ENCODE data around the gene KDM2B.
A peak's percentile ranks its signal among the peaks of the same experiment; 100 is the strongest.

KDM2B gene

DNA sequence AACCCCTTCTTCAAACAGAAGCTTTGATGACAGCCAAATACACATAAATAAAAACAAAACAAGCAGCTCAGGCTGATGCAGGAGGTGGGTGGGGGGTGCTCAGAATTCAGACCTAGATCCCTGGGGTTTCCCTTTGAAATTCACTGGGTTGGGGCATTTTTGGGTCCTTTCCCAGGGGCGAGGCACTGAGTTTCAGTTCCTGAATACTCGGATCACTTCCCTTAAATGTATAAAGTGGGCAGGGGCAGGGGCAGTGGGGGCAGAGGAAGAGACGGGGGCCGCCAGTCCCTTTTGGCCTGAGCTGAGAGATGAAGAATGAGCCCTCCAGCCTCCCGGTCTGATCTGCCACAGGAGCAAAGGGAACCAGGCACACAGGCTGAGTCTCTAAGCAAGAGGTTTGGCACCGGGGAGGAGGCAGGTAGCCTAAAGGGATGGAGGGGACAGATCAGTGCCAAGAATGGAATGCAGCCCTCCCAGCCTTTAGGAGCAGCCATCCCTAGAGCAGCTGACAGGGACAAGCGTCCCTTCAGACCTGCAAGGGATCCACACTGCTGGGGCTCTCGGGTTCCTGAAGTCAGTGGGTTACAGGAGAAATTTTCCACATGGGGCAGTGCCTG, 20.3 kb downstream of the KDM2B start:
- DNase-seq, result peak; percentile 68

DNA sequence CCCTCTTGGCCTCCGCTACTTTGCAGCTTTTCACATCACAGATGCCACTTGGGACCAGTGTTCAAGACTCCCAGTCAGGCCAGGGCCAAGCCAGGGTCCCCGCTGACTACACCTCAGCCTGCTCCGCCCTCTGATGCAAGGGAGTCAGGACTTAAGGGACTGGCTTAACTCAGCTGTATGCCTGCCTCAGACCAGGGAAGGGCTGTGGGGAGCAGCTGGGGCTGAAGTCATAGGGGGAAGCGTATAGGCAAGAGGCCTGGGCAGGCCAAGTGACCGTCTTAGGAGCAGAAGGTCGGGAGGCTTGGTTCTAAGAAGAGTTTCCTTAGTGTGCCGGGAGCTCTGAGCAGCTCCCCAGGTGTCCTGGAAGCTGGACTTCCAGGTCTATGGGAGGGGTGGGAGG, 21.9 kb downstream of the KDM2B start:
- DNase-seq, result no peak

DNA sequence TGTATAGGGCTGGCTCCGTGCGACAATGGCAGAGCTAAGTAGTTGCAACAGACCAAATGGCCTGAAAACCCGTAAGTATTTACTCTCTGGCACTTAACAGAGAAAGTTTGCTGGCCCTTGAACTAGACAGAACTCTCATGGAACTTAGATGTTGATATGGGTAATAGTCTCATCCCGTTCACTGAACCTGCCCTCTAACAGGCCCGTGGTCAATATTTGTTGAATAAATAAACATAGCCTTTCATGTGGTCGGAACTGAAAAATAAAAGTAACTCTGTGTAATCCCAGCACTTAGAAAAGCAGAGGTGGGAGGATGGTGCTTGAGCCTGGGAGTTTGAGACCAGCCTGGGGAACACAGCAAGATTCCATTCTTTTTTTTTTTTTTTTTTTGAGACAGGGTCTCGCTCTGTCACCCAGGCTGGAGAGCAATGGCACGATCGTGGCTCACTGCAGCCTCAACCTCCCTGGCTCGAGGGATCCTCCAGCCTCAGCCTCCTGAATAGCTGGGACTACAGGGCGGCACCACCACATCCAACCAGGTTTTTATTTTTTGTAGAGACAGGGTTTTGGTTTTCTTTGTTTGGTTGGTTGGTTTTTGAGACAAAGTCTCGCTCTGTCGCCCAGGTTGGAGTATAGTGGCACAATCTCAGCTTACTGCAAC, 29.7 kb downstream of the KDM2B start:
- DNase-seq, result no peak

DNA sequence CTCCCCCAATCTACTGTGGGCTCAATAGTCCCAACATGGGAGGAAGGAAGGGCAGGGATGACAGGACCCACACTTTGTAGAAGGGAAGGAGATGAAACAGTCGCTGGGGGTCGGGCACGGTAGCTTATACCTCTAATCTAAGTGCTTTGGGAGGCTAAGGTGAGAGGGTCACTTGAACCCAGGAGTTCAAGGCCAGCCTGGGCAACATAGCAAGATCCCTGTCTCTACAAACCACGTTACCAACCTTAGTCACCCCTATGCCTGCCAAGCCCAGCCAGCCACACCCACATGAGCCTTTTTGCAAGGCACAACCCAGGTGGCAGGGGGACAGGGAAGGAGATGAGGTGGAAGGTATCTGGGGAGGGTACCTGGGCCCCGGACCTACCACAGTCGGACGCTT, 31.7 kb downstream of the KDM2B start:
- no peak for DNase-seq

DNA sequence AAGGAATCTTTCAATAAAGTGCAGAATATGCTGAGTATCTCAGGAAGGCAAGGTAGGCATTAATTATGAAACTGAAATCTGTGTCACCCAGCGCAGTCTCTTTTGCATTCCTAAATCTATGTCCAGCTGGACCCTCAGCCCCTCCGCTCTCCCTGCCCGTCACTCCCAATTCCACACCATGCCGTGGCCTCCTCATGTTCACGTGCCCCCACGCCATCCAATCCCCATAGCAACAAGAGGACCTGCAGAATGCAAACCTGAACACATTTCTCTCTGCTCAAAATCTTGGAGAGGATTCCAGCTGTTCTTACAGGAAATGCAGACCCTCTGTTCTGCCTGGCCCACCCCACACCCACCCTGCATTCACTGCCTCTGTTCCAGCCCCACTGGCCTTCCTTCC, 35.3 kb downstream of the KDM2B start:
- no peak for DNase-seq

DNA sequence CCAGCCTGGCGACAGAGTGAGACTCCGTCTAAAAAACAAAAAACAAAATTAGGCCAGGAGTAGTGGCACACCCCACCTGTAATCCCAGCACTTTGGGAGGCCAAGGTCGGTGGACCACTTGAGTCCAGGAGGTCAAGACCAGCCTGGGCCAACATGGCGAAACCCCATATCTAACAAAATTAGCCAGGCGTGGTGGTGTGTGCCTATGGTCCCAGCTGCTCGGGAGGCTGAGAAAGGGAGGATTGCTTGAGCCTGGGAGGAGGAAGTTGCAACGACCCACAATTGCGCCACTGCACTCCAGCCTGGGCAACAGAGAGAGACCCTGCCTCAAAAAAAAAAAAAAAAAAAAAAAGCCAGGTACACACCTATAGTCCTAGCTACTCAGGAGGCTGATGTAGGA, 37.0 kb downstream of the KDM2B start:
- peak; percentile 13 for DNase-seq

DNA sequence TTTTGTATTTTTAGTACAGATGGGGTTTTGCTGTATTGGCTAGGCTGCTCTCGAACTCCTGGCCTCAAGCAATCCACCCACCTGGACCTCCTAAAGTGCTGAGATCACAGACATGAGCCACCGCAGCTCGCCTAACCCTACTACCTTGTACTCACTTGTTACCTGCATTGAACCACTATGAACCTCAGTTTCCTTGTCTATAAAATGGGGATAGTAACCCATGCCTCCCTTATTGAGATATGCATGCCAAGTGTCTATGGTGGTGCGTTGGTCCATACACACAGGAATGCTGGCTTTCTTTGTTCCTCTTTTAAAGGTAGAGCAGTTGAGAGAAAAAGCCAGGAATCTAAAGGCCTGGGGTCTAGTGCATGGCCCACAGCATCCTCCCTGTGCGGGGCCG, 40.9 kb downstream of the KDM2B start:
- no peak for DNase-seq

DNA sequence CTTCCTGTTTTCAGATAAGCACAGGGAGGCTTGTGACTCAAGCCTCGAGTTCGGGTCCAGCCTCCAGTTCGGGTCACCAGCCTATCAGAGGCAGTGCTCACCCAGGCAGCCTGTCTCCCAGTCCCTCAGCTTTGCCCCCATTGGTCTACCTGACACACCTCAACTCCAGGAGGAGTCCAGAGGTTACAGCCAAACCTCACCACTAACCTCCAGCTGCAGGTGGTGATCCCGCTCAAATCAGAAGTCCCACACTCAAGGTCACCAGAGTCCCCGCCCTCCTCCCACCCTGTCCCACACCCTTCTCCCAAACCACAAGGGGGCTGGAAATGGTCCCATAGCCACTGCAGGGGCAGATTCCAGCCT, 42.1 kb downstream of the KDM2B start:
- DNase-seq, result peak; percentile 18

DNA sequence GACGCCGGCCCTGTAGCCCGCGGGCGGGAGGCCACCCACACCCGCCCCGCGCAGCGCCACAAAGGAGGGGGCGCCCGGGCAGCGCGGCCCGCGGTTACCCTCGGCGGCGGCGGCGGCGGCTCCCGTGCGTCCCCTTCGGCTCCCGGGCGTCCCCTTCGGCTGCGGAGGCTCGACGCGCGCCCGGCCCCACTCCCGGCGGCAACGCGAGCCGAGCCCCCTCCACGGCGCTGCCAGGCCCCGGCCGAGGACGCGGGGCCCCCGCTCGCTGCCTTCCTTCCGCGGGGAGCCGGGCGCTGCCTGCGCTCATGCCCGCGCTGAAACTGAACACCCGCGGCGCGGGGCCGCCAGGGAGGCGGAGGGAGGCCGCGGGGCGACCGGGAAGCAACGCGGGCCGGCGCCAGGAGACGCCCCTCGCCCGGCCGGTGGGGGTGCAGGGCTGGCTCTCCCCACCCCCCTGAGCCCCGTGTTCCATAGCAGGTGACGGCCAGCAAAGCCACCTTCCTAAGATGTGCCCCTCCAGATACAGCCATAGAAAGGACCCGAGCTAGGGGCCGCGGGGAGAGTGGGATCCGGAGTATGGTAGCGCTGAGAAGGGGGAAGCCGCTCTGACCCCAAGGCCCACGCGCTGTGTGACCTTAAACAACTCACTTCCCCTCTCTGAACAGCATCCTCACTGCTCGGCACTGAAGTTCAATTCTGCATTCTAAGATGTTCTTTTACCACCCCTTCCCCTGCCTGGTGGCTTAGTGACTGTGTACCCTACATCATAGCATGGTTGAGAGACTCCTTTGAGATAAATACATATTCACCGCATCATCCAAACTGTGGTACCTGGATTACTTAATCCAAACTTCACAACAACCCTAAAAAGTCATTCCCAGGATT, 42.8 kb downstream of the KDM2B start:
- peak; percentile 41 for DNase-seq

DNA sequence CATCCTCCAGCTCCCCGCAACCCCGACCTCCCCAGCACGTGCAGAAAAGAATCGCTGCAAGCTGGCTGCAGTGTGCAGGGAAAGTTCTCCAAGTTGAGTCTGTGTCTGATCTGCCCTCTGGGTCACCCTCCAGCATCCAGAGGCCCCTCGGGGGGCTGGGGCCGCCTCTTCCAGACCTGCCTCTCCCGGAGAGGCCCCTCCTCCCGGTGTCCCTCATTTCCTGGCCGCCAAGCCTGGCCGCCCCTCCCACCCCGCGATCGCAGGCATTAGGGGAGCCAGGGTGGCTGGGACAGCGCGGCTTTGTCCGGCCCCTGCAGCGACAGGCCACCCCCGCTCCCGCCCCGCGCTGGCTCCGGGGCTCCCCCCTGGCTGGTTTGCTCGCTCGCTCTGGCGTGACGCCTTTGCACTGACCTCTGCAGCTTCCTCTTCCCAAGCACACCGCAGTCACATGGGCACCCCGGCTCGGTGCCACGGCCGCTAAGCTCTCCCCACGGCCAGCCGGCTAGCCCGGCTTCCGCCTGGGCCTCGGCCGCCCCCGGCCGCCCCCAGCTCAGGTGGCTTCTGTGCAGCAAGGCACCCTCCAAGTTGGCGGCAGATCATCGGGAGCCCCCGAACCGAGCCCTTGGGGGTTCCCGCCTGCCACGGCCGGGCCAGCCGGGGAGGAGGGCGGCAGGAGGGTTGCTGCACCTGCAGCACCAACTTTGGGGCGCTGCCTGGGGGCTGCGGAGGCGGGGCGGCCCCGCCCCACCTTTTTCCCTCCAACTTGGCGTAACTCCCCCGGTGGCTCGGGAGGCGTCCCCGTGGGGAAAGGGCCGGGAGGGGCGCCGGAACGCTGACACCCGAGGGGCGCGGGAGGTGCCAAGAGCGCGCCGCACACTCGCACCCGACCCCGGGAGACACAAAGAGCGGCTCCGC, 43.7 kb downstream of the KDM2B start:
- peak; percentile 81 for DNase-seq

DNA sequence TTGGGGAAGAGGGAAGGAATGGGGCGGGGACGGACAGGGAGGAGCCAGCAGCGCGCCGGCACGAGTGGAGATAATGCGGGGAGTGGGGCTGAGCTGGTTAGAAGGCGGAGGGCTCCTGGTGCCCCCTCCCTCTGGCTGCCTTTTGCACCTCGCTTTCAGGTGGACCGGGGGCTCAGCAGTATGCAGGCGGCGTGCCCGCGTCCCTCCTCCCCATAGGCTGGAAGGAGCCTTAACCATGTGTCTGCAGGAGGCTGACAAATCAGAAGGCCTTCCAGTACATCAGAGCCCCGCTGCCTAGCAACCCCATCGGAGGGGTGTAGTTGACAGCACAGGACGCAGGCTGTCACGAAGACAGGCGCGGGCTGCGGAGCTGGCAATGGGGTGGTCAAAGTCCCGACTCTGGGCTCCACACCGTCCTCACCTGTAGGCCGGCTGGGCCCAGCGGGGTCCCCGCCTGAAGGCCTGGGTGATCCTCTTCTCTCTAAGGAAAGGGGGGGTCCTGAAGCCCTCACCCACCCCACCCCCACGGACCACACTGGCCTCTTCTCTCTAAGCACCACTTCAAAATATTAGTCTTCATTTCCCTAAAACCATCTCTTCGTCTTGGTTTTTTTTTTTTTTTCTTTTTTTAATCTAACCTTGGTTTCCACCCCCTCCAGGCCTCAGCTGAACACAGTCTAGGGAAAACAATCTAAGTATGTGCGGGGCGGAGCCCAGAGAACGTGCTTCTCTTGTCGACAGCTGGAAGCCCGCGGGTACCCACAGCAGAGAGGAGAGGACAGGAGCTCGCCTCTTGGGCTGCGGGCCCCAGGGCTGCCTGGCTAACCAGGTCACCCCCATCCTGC, 44.5 kb downstream of the KDM2B start:
- peak; percentile 90 for DNase-seq

DNA sequence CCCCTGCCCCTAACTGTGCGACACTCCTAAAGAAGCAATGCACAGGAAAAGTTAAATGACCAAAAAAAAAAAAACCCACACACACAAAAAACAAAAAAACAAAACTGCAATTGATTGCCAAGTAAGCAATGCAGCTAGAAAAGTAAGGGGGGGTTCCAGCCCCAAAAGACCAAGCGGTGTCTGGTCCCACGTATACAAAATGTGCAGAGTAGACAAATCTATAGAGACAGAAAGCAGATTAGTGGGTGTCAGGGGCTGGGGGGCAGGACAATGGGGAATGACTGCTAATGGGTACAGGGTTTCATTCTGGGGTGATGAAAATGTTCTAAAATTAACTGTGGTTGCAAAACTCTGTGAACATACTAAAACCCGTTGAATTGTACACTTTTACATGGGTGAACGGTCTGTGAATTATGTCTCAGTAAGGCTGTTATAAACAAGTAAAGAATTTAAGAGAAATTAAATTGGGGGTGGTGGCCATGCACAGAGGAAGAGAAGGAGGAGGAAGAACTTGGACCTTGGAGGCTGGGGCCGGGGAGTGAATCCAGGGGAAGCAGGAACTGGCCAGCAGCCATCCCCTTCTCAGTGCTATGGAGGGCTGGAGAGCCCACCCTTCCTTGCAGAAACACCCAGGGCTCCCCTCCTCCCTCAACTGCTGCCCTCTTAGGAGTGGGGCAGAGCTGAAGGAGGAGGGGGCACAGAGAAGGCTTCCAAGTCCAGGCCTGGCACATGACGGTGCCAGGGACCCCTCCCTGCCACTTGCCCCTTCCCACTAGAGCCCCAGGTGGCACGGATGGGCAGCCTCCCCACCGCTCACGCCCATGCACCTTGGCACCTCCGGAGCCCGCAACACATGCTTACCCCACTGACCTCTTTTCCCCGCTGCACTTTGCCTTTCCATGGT, 45.4 kb downstream of the KDM2B start:
- DNase-seq, result peak; percentile 46

DNA sequence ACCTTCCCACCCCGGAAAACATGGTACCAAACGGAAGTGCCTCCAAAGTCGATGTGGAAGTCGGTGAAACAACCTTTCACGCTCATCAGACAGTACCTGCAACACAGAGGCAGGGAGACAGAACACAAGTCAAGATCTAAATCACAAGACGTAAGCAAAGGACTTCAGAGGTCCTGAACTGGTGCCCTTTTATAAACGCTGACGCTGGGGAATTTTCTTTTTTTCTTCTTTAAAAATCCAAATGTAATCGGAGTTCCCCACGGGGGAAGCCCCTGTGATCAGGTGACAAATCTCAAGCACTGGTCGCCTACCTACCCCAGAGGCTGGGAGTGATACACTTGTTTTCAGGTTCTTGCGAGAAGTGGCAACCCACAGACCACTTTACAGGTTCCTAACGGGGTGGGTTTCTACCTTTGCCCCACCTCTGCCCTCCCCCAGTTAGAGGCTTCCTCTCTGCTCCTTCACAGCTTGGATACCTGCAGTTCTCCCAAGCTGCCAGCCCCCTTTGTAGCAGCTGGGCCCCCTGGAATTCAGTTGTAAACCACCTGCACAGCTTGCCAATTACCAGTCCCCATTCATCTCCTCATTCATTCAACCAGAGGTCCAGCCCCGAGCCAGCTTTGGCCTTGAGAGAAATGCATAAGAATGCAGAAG, 46.2 kb downstream of the KDM2B start:
- DNase-seq, result no peak

DNA sequence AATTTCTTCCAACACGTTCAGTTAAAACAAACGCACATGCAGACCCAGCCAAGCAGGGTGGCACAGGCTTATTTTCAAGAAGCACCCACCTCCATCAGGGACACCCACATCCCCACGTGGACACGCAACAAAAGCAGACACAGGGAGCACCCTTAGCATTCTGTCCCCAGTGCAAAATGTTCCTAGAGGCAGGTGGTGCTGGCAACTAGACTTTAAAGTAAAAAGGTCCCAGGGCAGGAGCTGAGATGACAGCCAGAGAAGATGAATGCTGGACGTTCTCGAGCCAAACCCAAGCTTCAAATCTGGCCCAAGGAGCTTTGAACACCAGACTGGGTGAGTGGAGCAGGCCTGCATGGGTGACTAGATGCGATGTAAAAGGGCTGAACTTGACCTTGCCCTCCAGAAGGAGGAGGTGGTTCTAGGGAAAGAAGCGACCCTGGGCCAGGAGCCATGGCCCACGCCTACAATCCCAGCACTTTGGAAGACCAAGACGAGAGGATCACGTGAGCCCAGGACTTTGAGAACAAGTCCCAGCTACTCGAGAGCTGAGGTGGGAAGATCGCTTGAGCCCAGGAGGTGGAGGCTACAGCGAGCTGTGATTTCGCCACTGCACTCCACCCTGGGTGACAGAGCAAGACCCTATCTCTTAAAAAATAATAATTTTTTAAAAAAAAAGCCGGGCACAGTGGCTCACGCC, 47.3 kb downstream of the KDM2B start:
- DNase-seq, result no peak

DNA sequence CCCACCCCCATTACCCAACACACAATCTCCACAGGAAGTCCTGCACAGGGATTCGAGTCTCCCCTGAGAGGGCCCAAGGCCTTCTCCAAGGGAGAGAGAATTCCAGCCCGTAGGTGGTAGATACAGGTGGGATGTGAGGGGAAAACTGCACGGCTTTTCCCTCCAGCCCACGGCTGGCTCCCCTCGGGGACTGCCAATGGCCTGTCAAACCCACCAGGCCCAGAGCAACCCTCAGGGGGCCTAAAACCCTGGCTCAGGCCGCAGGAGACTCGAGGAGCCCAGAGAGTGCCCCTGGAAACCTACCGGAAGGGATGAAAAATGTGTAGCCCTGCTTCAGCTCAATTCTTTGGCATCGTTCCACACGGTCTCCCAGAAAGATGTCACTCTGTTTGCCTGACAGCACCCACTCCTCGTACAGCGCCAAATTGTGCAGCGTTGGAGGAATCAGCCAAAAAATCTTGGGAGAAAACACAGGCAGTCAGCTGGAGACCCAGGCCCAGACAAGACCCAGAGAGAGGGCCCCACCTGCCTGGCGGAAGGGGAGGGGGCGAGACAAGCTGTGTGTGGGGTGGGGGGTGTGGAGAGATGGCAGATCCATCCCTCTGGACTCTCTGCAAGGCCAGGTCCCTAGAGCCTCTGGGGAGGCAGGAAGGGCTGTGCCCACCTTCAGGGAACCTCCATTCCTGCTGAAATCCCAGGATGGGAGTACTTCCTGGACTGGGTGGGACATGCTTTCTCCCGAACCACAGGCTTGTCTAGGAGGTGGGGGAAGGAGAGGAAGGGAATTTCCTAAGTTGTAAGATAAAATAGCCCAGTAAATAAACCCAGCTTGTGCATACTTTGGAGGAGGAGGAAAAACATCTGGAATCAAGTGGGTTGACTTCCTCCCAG, 48.1 kb downstream of the KDM2B start:
- no peak for DNase-seq

DNA sequence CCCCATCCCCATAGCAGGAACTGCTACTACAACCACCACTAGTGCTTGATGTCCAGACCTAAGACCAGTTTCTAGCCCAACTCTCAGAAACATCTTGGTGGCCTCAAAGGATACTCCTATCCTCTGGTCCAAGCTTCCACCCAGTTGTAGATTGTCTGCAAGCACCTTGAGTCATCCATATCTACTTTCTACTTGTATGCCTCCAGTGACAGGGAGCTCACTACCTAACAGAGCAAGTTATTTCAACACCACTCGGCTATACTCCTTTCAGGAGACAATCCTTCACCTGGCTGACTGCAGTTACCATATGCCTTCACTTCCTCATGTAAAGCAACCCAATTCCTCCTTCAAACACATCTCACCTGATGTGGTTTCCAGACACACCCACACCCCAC, 49.5 kb downstream of the KDM2B start:
- DNase-seq, result no peak

DNA sequence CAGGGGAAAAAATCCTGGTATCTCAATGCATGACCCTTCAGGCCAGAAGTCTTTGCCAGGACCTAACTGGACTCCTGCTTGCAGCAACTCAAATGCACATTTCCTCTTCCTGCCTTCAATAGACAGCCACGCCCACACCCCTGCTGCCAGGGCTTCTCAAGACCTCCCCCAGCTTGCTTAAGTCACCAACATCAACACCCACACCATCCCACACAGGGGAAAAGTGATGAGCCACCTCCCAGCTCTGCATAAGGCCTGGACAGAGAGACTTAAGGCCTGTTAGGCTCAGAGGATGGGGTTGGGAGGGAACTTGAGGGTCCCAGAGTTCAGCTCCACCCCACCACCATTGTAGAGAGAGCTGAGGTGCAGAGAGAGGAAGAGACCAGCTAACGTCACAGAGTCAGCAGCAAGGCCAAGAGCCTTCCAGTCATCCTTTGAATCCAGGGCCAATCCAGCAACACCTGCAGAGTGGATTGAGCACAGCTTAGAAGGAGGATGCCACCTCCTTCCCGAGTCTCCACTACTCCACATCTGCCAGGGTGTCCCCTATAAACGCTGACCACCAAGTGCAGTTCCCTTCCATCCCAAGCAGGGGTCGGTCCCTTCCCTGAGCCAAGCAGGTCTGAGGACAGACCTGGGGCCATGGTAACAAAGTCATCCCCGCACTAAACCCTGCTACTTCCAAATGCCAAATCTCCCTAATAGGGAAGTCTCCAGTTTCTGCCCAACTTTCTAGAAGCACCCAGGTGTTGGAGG, 50.0 kb downstream of the KDM2B start:
- DNase-seq, result peak; percentile 93

DNA sequence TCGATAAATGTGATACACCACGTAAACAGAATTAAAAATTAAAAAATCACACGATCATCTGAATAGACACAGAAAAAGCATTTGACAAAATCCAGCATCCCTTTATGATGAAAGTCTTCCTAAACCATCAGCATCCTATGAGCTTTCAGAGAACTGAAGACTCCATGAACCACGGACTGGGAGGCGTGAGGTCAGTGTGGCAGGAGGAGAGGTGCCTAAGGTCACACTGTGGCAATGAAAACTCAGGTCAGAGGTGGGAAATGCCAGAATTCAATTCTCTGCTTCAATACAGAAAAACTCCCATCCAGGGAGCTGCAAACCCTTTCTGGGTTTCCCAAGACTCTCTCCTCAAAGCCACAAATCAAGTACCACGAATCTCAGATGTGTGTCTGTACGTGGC, 51.6 kb downstream of the KDM2B start:
- DNase-seq, result no peak

Measured in MV-4-11 (cell line).